Lower leg skin (tissue), 4 donors: ENCODE data around the gene CDH18. TPM values are rescaled to one million over a fixed set of nuclear protein-coding genes. Genes with fewer than 3 reads are reported as not detected.

Experiments
- DNase-seq, 2 donors: peaks; one replicate each; pipeline ENCODE4 v3.0.0-alpha.2; 2019; ENCODE audit warnings: low spot score in 2 of 2
- H3K4me3 ChIP-seq: fragments of 200-600 bp; sonication (generic); 2 replicates; pipeline ENCODE4 v1.5.1; 2017; ENCODE audit warnings: mild to moderate bottlenecking, low read depth; ENCODE audit not compliant: poor library complexity, severe bottlenecking
- POLR2A ChIP-seq, 2 donors: fragments of 450-650 bp; IDR thresholded peaks; one replicate each; pipeline ENCODE4 v1.6.1; 2016 to 2017; ENCODE audit warnings: antibody characterized with exemption in 2 of 2, mild to moderate bottlenecking in 1 of 2, moderate library complexity in 1 of 2
- WGBS, 2 donors: methylation state at CpG; one replicate each; pipeline ENCODE4 v1.1.5; 2018; 5-methylcytosine and 5-hydroxymethylcytosine counted together
- intact Hi-C: fragments of 100-400 bp; cut with DNase I; formaldehyde crosslinking; loops from one replicate; pipeline ENCODE4 v1.15.0; 2023; ENCODE audit warnings: low total_unique reads
- total RNA-seq, 4 donors: library from RNA; depleted of rRNA; stranded (reverse); fragments of >200 nt; gene quantifications; one replicate each; pipeline ENCODE4 v1.1.0, GENCODE V29; 2016
- TF ChIP-seq, protein P1 (sequence below), 3 donors: fragments of 450-650 bp; IDR thresholded peaks; one replicate each; pipeline ENCODE4 v1.5.1; 2016; ENCODE audit warnings: antibody characterized with exemption in 3 of 3, mild to moderate bottlenecking in 3 of 3, moderate library complexity in 2 of 3

Gene CDH18
- total RNA-seq, 4 donors from 2014 or later: 0.29 to 0.76 (median 0.56) TPM; not detected in 1

DNA sequence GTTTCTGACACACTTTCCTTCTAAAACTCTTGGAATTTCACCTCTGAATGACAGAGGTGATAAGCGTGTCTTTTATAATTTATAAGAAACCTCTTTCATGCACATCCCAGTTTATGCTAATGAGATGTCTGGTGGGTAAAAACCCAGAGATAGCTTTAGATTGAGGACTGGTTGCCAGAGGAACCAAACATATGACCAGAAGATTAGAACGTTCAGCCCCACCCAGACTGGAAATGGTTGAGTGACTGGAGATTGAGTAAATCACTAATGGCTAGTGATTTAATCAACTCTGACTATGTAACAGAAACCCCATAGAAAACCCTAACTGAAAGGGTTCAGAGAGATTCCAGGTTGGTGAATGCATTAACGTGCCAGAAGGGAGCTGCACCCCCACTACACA is 69.2 kb downstream of the CDH18 start:
- WGBS, 2 donors: 75 to 83% methylated on average over 3 of the region's 3 CpGs
- no peak for DNase-seq
- no peak for TF ChIP-seq POLR2A (IDR thresholded peaks at IDR 0.05)
- TF ChIP-seq, protein P1, sequence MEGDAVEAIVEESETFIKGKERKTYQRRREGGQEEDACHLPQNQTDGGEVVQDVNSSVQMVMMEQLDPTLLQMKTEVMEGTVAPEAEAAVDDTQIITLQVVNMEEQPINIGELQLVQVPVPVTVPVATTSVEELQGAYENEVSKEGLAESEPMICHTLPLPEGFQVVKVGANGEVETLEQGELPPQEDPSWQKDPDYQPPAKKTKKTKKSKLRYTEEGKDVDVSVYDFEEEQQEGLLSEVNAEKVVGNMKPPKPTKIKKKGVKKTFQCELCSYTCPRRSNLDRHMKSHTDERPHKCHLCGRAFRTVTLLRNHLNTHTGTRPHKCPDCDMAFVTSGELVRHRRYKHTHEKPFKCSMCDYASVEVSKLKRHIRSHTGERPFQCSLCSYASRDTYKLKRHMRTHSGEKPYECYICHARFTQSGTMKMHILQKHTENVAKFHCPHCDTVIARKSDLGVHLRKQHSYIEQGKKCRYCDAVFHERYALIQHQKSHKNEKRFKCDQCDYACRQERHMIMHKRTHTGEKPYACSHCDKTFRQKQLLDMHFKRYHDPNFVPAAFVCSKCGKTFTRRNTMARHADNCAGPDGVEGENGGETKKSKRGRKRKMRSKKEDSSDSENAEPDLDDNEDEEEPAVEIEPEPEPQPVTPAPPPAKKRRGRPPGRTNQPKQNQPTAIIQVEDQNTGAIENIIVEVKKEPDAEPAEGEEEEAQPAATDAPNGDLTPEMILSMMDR (IDR thresholded peaks at IDR 0.05): no peak
- intact Hi-C loops: no loop called here
- no peak overlapping the region for H3K4me3 ChIP-seq

DNA sequence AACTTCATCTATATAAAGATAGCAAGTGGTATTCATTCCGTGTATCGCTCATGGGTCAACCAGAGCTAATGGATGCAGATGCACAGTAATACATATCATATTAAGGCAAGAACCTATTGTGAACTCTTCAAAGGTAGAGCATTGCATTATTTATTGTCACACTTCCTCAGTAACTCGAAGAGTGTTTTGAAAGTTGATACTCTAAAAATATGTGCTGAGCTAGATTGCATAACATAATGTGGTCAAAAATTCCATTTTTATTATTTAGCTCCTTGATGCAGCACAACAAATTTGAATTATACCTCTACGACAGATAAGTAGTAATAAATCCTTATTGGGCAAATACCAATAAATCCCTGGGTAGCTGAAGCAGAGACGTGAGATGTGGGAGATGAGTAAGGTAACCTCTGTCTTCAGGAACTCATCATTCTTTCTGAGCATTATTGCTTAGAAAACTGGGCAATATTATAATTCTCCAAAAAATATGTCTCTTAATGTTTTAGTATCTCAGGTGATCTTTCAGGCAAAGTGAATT is 70.3 kb downstream of the CDH18 start:
- WGBS, 2 donors: 73 to 74% methylated on average over 5 of the region's 5 CpGs
- no peak overlapping the region for H3K4me3 ChIP-seq
- DNase-seq: no peak
- no peak for TF ChIP-seq POLR2A (IDR thresholded peaks at IDR 0.05)
- TF ChIP-seq, protein P1 (IDR thresholded peaks at IDR 0.05): no peak
- intact Hi-C loops: no loop called here

DNA sequence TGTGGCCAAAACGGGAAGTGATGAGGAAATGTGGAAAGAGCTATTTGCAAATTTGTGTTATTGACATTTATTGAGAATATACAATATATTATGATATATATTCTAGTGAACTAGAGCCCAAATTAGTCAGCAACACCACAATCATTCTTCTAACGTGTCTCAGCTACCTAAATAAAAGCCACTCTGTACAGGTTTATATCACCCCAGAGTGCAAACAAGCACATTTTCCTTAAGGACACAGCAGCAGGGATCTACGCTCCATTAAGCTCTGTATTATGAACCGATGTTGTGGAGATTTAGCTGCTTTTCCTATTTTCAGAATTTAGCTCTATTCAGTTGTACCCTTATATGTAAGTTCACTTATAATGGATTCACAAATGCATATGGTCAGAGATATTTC is 77.9 kb downstream of the CDH18 start:
- H3K4me3 ChIP-seq: no peak overlapping the region
- 77 to 85% methylated on average over 4 of the region's 4 CpGs for WGBS, 2 donors
- TF ChIP-seq POLR2A (IDR thresholded peaks at IDR 0.05): no peak
- TF ChIP-seq, protein P1 (IDR thresholded peaks at IDR 0.05): no peak
- no peak for DNase-seq
- intact Hi-C loops: no loop called here

DNA sequence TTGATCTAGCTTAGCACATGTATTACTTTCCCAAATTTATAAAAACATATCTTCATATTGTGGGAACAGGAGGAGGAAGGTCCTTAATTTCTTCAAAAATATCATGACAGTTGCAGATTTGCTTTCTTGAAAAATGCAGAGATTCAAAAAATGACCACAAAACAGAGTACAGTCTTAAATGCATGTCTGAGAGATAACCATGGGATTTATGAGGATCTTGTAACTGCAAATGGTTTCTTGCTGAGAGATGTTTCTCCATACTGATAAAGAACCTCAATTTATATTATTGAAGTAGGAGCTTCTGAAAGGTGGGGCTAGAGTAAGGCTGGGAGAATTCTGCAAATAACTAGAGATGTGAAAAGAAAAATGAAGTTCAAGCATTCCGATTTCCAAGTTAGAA is 83.2 kb downstream of the CDH18 start:
- DNase-seq: no peak
- 0 to 90% methylated on average over 1 of the region's 1 CpG for WGBS, 2 donors
- intact Hi-C loops: no loop called here
- H3K4me3 ChIP-seq: no peak overlapping the region
- TF ChIP-seq, protein P1 (IDR thresholded peaks at IDR 0.05): no peak
- TF ChIP-seq POLR2A (IDR thresholded peaks at IDR 0.05): no peak

DNA sequence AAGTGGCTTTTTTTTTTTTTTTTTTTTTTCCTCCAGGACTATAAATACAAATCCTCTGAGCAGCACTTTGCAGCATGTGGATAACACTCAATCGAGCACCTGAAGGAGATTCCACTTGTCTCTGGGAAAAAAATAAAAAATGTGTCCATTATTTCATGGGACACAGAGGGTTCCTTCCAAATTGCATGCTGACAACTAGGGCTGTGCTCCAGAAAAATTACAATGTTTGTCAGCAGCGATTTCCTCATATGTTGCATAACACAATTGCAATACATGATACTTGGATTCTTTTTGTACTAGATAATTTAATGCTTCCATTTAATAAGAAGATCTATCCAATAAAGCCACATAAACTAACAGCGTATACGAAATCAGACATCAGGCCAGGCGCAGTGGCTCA is 84.4 kb downstream of the CDH18 start:
- no peak for TF ChIP-seq POLR2A (IDR thresholded peaks at IDR 0.05)
- TF ChIP-seq, protein P1 (IDR thresholded peaks at IDR 0.05): no peak
- WGBS, 2 donors: 74 to 77% methylated on average over 5 of the region's 5 CpGs
- no peak for DNase-seq
- intact Hi-C loops: no loop called here
- H3K4me3 ChIP-seq: no peak overlapping the region

DNA sequence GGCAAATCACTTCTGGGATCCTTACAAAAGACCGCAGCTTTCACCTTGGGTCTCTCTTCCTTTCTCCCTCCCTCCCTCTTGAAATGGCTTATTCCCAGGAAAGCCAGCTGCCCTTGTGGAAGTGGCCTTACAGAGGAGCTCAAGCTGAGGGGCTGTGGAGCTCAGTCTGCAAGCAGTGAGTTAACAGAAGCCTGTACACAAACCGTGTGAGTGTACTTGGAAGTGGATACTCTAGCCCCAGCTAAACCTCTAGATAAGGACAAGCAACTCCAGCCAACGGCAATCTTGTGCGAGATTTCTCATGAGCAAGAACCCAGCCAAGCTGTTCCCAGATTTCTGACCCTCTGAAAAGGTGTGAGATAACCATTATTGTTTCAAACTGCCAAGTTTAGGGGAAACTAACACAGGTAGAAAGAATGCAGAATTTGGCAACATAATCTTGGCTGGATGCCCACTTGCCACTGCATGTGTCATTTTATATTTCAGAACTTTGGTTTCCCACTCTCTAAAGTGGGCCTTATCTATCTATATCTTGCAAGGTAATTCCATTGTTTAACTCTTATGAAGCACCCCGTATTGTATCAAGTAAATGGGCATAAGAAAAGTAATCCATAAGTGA is 85.6 kb downstream of the CDH18 start:
- 57 to 84% methylated on average over 5 of the region's 5 CpGs for WGBS, 2 donors
- no peak for DNase-seq
- TF ChIP-seq, protein P1 (IDR thresholded peaks at IDR 0.05): no peak
- no peak overlapping the region for H3K4me3 ChIP-seq
- intact Hi-C loops: no loop called here
